Right forelimb (tissue), 1 donor: ENCODE results near the gene KIF23.

ENCODE experiments used
- DNase-seq: peaks from one replicate; pipeline ENCODE4 v3.0.0-alpha.2; 2018

KIF23 gene

GRCh38 chr15:69395460-69395859, 18.7 kb upstream of the KIF23 start:
- DNase-seq: no peak

DNA sequence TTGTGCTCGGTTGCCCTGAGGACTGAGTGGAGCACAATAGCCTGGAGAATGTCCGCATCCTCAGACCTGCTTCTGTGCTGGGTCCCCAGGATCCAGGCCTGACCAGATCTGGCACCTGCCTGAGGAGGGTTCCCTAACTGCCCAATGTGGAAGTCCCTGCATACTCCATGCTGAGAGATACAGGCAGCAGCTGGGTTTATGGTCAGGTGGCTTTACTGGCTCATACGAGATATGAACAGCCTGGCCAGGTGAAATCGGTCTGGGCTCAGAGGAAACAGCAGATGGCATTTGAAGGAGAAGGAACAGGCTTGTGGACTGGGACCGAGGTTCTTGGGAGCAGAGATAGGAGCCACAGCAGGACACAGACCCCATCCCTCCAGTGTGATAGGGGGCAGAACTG, 18.2 kb upstream of the KIF23 start:
- peak; percentile 23 for DNase-seq

DNA sequence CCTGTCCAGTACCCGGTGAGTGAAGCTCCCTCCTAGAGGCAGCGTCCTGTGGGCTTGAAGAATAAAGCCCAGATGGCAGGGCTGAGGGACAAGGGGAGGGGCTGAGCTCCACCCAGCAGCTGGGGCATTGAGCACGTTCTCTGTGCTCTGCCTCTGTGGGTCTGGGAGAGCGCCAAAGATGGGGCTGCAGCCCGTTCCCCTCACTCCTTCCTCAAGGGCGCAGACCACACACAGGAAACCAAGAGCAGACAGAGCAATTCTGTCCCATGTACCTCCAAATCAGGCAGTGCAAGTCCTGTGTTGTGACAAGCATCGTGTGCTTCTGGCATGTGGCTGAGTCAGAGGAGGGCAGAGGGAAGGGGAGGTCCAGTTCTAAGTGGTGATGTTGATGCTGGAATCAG, 15.7 kb upstream of the KIF23 start:
- DNase-seq: peak; percentile 42

GRCh38 chr15:69400850-69401249, 13.3 kb upstream of the KIF23 start:
- peak; percentile 7 for DNase-seq

GRCh38 chr15:69402816-69403215, 11.3 kb upstream of the KIF23 start:
- no peak for DNase-seq

GRCh38 chr15:69403594-69403993, 10.6 kb upstream of the KIF23 start:
- DNase-seq: peak; percentile 36

DNA sequence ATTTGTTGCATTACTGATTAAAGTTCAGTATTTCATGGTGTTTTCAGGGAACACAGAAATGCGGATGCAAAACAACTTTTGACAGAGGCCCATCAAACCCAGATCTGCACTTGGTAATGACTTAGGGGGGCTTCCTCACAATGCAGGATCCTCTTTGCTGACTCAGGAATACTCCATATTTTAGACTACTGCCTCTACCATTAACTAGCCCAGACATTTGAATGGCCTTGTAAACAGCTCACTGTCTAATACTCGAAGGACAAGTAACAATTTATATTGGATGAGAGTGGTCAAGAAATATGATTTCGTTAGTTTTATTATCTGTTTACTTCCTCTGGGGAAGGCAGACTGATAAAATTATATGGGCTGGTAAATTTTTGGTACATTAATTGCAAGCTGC, 9.0 kb upstream of the KIF23 start:
- no peak for DNase-seq

DNA sequence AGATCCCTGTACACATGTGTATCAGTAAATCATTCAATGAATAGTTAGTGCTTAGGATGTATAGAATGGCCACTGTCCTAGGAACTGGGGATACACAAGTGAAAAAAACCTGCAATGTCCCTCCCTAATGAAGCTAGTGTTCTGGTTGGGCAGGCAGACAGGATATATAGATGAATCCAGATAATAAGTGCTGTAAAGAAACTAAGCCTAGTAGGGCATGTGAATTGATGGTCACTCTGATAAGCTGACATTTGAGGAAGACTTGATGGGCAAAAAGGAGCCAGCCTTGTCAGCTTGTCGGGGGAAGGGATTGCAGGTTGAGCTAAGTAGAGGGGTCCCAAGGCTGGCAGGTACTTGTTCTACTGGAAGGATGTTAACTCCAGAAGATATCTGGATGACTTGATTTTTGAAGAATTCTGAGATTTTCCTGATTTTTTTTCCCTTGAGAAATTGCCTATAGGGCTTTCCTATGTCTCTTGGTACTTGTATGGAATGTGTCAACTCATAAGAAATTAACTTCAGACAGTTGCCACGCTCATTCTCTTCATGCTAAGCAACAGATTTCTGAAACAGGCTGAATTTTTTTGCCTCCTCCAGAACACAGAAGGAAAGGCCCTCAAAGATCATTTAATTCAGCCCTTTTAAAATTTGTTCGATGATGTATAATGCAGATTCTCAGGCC, 6.3 kb upstream of the KIF23 start:
- DNase-seq: no peak

DNA sequence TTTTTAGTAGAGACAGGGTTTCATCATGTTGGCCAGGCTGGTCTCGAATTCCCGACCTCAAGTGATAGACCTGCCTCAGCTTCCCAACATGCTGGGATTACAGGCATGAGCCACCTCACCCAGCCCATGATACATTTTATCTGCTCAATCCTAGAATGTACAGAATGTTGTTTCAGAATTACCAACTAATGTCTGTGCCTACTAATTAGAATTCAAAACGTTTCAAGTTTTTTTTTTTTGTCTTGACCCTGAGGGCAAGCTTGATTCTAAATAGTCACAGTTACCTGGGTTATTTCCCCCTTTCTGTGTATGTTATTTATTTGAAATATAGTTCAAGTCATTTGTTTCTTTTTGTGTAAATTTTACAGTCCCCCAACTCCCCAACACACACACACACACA, 5.3 kb upstream of the KIF23 start:
- no peak for DNase-seq

DNA sequence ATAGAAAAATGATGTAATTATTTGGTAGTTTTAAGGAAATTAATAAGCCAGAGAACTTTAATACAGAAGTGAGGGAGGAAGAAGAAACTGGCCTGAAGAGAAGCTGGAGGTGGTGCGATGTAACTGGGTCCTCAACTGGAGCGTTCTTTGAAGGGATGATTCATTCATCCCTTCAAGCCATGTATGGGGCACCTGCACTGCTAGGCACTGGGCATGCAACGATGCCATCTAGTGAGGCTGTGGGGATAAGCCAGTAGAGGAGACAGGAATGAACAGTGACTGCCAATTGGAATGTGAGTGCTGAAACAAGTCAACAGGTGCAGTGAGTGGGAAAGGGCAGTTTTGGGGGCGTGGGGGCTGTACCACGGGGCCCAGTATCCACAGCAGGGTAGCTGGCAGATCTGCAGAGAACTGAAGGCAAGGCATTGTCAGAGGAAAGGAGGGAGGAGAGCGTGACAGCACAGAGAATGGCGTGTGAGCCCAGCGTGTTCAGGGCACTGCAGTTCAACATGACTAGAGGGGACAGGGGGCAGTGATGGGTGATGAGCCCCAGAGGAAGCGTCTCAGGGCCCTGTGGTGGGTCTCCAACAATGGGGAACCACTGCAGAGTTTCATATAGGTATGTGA, 3.8 kb upstream of the KIF23 start:
- DNase-seq: no peak

DNA sequence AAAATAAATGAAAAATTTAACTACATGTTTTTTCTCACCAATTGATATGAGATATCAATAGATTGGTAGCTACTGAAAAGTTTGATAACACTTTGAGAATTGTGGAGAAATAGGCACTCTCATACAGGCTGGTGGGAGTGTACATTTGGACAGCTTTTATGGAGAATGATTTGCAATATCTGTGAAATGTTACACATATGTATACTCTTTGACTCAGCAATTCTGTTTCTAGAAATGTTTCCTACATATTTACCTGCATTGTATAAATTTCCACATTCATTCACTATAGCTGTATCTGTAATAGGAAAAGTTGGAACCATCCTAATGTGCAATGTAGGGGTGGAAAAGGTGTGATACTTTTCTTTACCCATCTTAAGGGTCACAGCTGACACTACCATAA, 1.9 kb upstream of the KIF23 start:
- no peak for DNase-seq

DNA sequence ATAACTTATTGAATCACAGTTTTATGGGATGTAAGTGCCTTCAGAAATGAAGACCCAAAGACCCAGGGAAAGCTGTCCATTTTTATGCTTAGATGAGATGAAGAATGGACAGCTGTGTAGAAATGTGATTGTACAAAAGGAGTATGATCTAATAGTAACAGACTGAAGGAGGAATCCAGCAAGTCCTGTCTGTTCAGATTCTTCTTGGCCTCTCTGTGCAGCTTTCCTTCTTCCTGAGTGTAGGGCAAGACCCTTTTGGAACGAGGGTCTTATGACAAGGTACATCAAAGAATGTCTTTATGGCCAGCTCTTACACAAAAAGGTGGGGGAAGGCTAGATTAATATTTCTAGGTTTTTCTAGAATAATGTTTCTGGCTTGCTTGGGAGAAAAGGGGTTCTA, 1.4 kb upstream of the KIF23 start:
- no peak for DNase-seq

- peak; percentile 67 for DNase-seq
Observed at GRCh38 chr15:69414701-69415167, 585 bp downstream of the KIF23 start.

GRCh38 chr15:69415381-69415780, 1.2 kb downstream of the KIF23 start:
- DNase-seq: no peak

DNA sequence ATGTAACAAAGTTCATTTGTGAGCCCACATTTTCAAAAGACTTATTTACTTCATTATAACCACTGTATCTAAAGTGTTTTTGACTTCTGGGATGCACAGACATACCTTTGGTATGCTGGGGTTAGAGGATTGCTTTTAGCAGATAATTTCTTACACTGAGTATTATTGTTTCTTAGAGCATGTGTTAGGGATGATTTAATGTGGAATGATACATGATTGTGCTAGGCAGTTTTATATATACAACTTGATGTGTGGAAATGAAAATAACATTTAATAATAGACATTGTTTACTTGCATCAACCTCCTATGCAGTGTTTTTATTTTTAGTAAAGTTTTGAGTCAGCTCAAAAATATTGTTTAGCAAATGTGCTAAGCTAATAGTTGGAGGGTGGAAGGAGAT, 3.4 kb downstream of the KIF23 start:
- no peak for DNase-seq

- DNase-seq: no peak
Observed at GRCh38 chr15:69421498-69421897, 7.3 kb downstream of the KIF23 start.

GRCh38 chr15:69422336-69422895, 8.3 kb downstream of the KIF23 start:
- DNase-seq: no peak

- no peak for DNase-seq
Observed at GRCh38 chr15:69424001-69424400, 9.9 kb downstream of the KIF23 start.

GRCh38 chr15:69424748-69425413, 10.7 kb downstream of the KIF23 start:
- no peak for DNase-seq

- no peak for DNase-seq
Observed at GRCh38 chr15:69433831-69434230, 19.7 kb downstream of the KIF23 start.

DNA sequence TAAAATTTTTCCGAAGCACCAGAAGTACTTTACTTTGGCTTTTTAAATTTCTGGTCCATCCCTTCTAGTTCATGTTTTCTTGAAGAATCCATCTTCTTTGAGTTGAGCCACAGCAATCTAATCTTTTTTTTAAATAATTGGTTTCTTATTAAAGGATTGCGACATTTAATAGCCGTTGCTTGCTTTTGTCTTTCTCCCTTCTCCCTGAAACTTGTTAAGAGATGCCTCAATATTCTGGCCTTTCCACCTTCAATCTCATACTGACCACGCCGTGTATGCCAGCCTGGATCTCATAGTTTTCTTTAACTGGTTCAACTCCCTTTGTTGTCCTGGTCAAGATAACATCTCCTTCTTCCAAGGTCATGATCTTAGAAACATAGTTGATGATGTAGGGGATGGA, 20.1 kb downstream of the KIF23 start:
- no peak for DNase-seq

GRCh38 chr15:69434679-69435078, 20.5 kb downstream of the KIF23 start:
- DNase-seq: no peak

- no peak for DNase-seq
Observed at GRCh38 chr15:69435985-69436384, 21.8 kb downstream of the KIF23 start.

DNA sequence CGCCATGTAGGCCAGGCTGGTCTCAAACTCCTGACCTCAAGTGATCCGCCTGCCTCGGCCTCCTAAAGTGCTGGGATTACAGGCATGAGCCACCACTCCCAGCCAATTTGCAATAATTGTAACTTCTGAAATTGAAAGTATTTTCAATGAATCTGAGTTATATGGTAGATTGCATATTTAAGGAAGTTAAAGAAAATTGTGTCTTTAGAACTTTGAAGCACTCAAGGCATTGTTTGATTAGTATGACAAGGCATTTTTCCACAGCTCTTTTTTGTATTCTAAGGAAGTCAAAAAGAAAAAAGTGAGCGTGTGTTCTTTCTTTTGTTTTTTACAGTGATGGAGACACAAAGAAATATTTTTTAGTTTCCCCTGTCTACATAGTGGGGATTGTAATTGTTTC, 22.8 kb downstream of the KIF23 start:
- DNase-seq: no peak
